CD8-positive, alpha-beta memory T cell (primary cell): ENCODE results near the gene KRTAP5-4. TPM values are rescaled to one million over a fixed set of nuclear protein-coding genes. Genes with fewer than 3 reads are reported as not detected.
A peak's percentile ranks its signal among the peaks of the same experiment; 100 is the strongest.
"Not testable (repeated sequence)": the region's sequence is repeated elsewhere in the genome, so short reads cannot be mapped to it uniquely, and the experiment has no call there.

Source experiments
- CTCF ChIA-PET: fragments of 350-600 bp; sonication (Branson Sonifier 250); formaldehyde crosslinking; loops from one replicate; lab custom pipeline; 2021; ENCODE audit warnings: antibody characterized with exemption; lab: Charles Lee
- POLR2A ChIA-PET: fragments of 350-600 bp; sonication (Branson Sonifier 250); formaldehyde crosslinking; loops from one replicate; lab custom pipeline; 2021; ENCODE audit warnings: antibody characterized with exemption; lab: Charles Lee
- DNase-seq, 5 donors: peaks; one replicate each; pipeline versions ENCODE4 v3.0.0 to v3.0.0-alpha.2; 2020 to 2022; ENCODE audit warnings: mixed read lengths in 1 of 5
- H3K27ac ChIP-seq: one replicate; pipeline ENCODE4 v1.7.0; 2013; ENCODE audit warnings: low read depth, mild to moderate bottlenecking, low read length, moderate library complexity
- H3K27me3 ChIP-seq: 2 replicates; pipeline ENCODE4 v1.7.0; 2013; ENCODE audit warnings: low read length, mild to moderate bottlenecking; ENCODE audit not compliant: insufficient read depth, poor library complexity, severe bottlenecking
- H3K36me3 ChIP-seq: 2 replicates; pipeline ENCODE4 v1.7.0; 2013; ENCODE audit warnings: mild to moderate bottlenecking, low read length, moderate library complexity; ENCODE audit not compliant: insufficient read depth
- H3K4me1 ChIP-seq: 2 replicates; pipeline ENCODE4 v1.7.0; 2013; ENCODE audit warnings: mild to moderate bottlenecking, low read length, moderate library complexity; ENCODE audit not compliant: insufficient read depth
- H3K4me3 ChIP-seq: 2 replicates; pipeline ENCODE4 v1.7.0; 2013; ENCODE audit warnings: mild to moderate bottlenecking, low read length
- H3K9me3 ChIP-seq: 2 replicates; pipeline ENCODE4 v1.7.0; 2013; ENCODE audit warnings: mild to moderate bottlenecking, low read length
- H3K27ac Mint-ChIP-seq, 8 donors: one replicate each; pipeline ENCODE4 v1.8.0; 2020 to 2021; ENCODE audit warnings: mixed read lengths in 8 of 8, mild to moderate bottlenecking in 6 of 8, inconsistent platforms in 3 of 8, moderate library complexity in 3 of 8
- H3K27me3 Mint-ChIP-seq, 2 donors: one replicate each; pipeline ENCODE4 v1.8.0; 2020 to 2021; ENCODE audit warnings: mixed read lengths in 2 of 2, mild to moderate bottlenecking in 1 of 2, moderate library complexity in 1 of 2
- H3K36me3 Mint-ChIP-seq, 3 donors: one replicate each; pipeline ENCODE4 v1.8.0; 2020 to 2021; ENCODE audit warnings: mixed read lengths in 3 of 3, inconsistent platforms in 1 of 3, mild to moderate bottlenecking in 1 of 3
- H3K4me1 Mint-ChIP-seq, 3 donors: one replicate each; pipeline ENCODE4 v1.8.0; 2020 to 2021; ENCODE audit warnings: mixed read lengths in 3 of 3, inconsistent platforms in 1 of 3, mild to moderate bottlenecking in 1 of 3
- H3K4me3 Mint-ChIP-seq, 7 donors: one replicate each; pipeline ENCODE4 v1.8.0; 2020 to 2021; ENCODE audit warnings: mixed read lengths in 7 of 7, mild to moderate bottlenecking in 6 of 7, moderate library complexity in 4 of 7, inconsistent platforms in 2 of 7
- H3K9me3 Mint-ChIP-seq, 5 donors: one replicate each; pipeline ENCODE4 v1.8.0; 2020 to 2022; ENCODE audit warnings: mixed read lengths in 5 of 5, mild to moderate bottlenecking in 3 of 5, moderate library complexity in 2 of 5, inconsistent platforms in 1 of 5
- polyA plus RNA-seq: library from polyadenylated mRNA; unstranded; fragments of 300-500 nt; fragmentation: Illumina TruSeq; gene quantifications from one replicate; pipeline ENCODE4 v1.2.3, GENCODE V29; 2021
- total RNA-seq, 2 experiments: library from RNA; stranded (reverse); gene quantifications; one replicate each; pipeline ENCODE4 v1.2.3, GENCODE V29; 2021

KRTAP5-4 gene
- total and polyA plus RNA-seq, 3 experiments from 2014 or later = not detected

DNA sequence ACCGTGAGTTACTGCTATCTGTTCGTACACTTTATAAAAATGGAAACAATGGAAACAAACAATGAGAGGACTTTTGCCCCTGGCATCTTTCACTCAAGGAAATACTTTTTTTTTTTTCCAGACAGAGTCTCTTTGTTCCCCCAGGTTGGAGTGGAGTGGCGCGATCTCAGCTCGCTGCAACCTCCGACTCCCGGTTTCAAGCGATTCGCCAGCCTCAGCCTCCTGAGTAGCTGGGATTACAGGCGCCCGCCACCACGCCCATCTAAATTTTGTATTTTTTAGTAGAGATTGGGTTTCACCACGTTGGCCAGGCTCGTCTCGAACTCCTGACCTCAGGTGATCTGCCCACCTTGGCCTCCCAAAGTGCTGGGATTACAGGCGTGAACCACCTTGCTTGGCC is 46.2 kb downstream of the KRTAP5-4 start:
- H3K36me3 Mint-ChIP-seq, H3K27me3 Mint-ChIP-seq: not testable (repeated sequence)
- H3K4me3 Mint-ChIP-seq = peak overlapping the region; percentile 12 to 84 (median 63)

DNA sequence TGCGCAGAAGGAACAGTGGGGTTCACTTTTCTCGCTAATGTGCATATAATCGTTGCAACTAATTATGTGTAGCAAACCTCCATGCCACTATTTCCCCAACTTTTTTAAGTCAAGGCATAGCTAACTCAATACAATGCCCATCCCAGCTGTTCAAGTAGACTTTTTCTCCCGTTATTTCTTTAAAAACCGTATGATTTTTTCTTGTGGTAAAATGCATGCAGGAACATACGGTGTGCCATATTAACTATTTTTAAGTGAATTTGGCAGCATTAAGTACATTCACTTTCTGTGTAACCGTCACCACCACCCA is 47.0 kb downstream of the KRTAP5-4 start:
- Mint-ChIP-seq H3K27ac (peak overlapping the region in 5 of 8 donors; percentile 12 to 95 (median 29)), H3K4me1 (peaks cover 0 to 24% (median 8%) of the 10 kb centered on the region in 3 donors), H3K27me3 (no peaks in the 10 kb centered on the region), H3K9me3 (peaks cover 0 to 7% (median 3%) of the 10 kb centered on the region in 5 donors), H3K36me3 (peaks cover 0 to 5% (median 3%) of the 10 kb centered on the region in 3 donors), H3K4me3 (peak overlapping the region; percentile 49 to 86 (median 64))
- Histone ChIP-seq H3K4me3 (no peak overlapping the region), H3K4me1 (peaks cover 23% of the 10 kb centered on the region), H3K27me3 (peaks cover 4% of the 10 kb centered on the region), H3K9me3 (no peaks in the 10 kb centered on the region), H3K27ac (no peak overlapping the region), H3K36me3 (no peaks in the 10 kb centered on the region)
- ChIA-PET POLR2A (interaction anchor here (0.8 to 1.2 kb wide), 3 partner anchors 10 to 20 kb away, joined by 5 to 6 read pairs (median 5); partner anchors contain the start of gene KRTAP5-1), CTCF (interaction anchor here (0.5 to 13.9 kb wide), 26 partner anchors 9 to 375 kb away, joined by 3 to 152 read pairs (median 4); partner anchors contain the start of genes KRTAP5-1, KRTAP5-3 and TOLLIP)
- no peak for DNase-seq

More for the DNA sequence above, 46.2 kb downstream of the KRTAP5-4 start:
- peaks cover 14% of the 10 kb centered on the region for H3K4me1 ChIP-seq
- not testable (repeated sequence) for H3K4me3 ChIP-seq, H3K27ac ChIP-seq, H3K27me3 ChIP-seq, DNase-seq, H3K36me3 ChIP-seq, H3K9me3 ChIP-seq, H3K9me3 Mint-ChIP-seq
- ChIA-PET CTCF (interaction anchor here (1.1 to 13.9 kb wide), 10 partner anchors 12 to 375 kb away, joined by 3 to 152 read pairs (median 4); partner anchors contain the start of genes KRTAP5-3 and TOLLIP), POLR2A (interaction anchor here (0.7 kb wide), 1 partner anchor 111 kb away, joined by 3 read pairs; no protein-coding TSS in a partner anchor)
- peak overlapping the region in 3 of 8 donors; percentile 42 to 95 (median 43) for H3K27ac Mint-ChIP-seq
- peaks cover 0 to 15% (median 6%) of the 10 kb centered on the region in 3 donors for H3K4me1 Mint-ChIP-seq

DNA sequence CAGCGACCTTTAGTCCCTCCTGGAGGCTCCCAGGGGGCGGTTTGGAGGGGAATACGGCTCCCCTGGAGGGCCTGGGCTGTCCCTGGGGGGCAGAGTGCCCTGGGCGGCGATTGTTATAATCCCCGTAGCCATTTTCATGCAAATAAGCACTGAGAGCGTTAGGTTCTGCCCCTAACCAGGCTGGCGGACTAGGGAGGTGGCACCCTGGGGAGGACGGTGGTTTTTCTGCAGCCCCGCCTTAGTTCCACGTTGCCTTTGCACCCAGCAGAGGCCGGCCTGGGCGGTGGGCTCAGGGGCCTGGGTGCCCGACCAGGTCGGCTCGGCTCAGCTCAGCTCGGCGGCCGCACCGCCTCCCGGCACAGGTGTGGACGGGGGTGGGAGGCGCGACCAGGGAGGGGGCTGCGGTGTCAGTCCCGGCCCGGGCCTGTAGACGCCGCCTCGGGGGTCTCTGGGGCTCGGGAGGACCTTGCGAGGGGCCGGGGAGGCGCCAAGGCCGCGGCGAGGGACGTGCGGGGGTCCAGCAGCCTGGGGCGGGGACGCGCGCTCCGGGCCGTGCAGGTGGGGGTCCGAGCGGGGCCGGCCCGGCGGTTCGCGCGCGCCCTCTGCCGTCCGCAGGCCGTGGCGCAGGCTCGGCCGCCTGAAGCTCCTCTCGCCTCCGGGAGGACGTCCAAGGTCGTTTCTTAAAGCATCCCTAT is 47.6 kb downstream of the KRTAP5-4 start:
- Mint-ChIP-seq H3K4me1 (peaks cover 4 to 29% (median 11%) of the 10 kb centered on the region in 3 donors), H3K4me3 (peak overlapping the region; percentile 83 to 94 (median 84)), H3K9me3 (peaks cover 0 to 7% (median 3%) of the 10 kb centered on the region in 5 donors), H3K27me3 (no peaks in the 10 kb centered on the region), H3K36me3 (peaks cover 3 to 5% (median 3%) of the 10 kb centered on the region in 3 donors), H3K27ac (peak overlapping the region; percentile 87 to 98 (median 94))
- no peaks in the 10 kb centered on the region for H3K36me3 ChIP-seq
- peaks cover 28% of the 10 kb centered on the region for H3K4me1 ChIP-seq
- H3K9me3 ChIP-seq = no peaks in the 10 kb centered on the region
- H3K27me3 ChIP-seq = peaks cover 4% of the 10 kb centered on the region
- ChIA-PET POLR2A (interaction anchor here (0.8 to 1.3 kb wide), 4 partner anchors 11 to 21 kb away, joined by 5 to 7 read pairs (median 6); partner anchors contain the start of gene KRTAP5-1), CTCF (interaction anchor here (0.5 to 13.9 kb wide), 29 partner anchors 9 to 371 kb away, joined by 3 to 152 read pairs (median 4); partner anchors contain the start of genes KRTAP5-1, KRTAP5-3 and TOLLIP)
- peak; percentile 55 to 78 (median 64) for DNase-seq
- H3K27ac ChIP-seq = peak overlapping the region; percentile 76
- peak overlapping the region; percentile 59 for H3K4me3 ChIP-seq

- peaks cover 4% of the 10 kb centered on the region for H3K27me3 ChIP-seq
- ChIA-PET CTCF (interaction anchor here (0.9 to 13.9 kb wide), 16 partner anchors 8 to 371 kb away, joined by 3 to 152 read pairs (median 4); partner anchors contain the start of gene KRTAP5-1), POLR2A (interaction anchor here (0.6 to 1.3 kb wide), 3 partner anchors 14 to 265 kb away, joined by 3 to 7 read pairs (median 3); no protein-coding TSS in a partner anchor)
- H3K4me3 ChIP-seq = peak overlapping the region; percentile 59
- peaks cover 30% of the 10 kb centered on the region for H3K4me1 ChIP-seq
- Mint-ChIP-seq H3K36me3 (peaks cover 3 to 5% (median 3%) of the 10 kb centered on the region in 3 donors), H3K9me3 (peaks cover 0 to 6% (median 3%) of the 10 kb centered on the region in 5 donors), H3K27ac (peak overlapping the region; percentile 87 to 99 (median 94)), H3K27me3 (no peaks in the 10 kb centered on the region), H3K4me3 (peak overlapping the region; percentile 83 to 94 (median 84)), H3K4me1 (peaks cover 8 to 34% (median 14%) of the 10 kb centered on the region in 3 donors)
- DNase-seq = no peak
- no peaks in the 10 kb centered on the region for H3K36me3 ChIP-seq
- peak overlapping the region; percentile 76 for H3K27ac ChIP-seq
- no peaks in the 10 kb centered on the region for H3K9me3 ChIP-seq
These were observed 48.1 kb downstream of the KRTAP5-4 start for GRCh38 chr11:1573903-1574237.

DNA sequence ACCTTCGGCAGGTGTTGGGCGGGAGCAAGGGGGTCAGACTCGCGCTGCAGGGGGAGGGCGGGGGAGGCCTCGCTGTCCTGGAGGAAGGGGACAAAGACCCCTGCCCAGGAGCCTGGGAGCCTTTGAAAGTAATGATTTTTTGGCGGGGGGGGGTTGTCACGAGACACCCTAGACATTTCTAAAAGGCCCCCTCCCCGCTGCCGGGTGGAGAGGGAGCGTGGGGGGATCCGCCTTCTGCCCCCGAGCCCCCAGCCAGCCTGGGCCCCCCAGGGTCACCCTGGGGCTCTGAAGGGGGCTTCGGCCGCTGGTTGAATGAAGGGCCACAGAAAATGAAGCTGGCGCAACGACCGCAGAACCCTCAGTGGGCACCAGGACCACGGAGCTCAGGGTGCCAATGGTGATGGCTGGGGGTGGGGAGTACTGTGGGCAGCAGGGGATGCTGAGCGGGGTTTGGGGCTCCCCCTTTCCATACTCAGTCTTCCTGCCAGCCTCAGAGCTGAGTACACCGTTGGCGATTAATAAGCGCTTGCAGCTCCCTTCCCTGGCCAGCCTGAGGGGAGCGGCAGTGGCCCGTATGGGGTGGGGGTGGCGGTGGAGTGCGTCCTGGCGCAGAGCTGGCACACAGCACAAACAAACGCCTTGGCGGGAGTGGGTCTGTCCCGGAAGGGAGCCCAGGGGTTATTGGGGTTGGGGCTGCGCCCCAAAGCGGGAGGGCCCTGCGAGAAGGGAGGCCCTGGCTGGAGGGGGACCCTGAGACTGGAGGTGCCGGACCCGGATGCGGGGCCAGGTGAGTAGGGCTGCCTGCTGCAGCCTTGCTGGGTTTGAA is 48.6 kb downstream of the KRTAP5-4 start:
- H3K4me3 Mint-ChIP-seq = peak overlapping the region; percentile 83 to 94 (median 84)
- POLR2A ChIA-PET = interaction anchor here (0.6 to 1.3 kb wide), 5 partner anchors 12 to 264 kb away, joined by 3 to 7 read pairs (median 3); partner anchors contain the start of gene KRTAP5-1
- peak overlapping the region; percentile 76 for H3K27ac ChIP-seq

DNA sequence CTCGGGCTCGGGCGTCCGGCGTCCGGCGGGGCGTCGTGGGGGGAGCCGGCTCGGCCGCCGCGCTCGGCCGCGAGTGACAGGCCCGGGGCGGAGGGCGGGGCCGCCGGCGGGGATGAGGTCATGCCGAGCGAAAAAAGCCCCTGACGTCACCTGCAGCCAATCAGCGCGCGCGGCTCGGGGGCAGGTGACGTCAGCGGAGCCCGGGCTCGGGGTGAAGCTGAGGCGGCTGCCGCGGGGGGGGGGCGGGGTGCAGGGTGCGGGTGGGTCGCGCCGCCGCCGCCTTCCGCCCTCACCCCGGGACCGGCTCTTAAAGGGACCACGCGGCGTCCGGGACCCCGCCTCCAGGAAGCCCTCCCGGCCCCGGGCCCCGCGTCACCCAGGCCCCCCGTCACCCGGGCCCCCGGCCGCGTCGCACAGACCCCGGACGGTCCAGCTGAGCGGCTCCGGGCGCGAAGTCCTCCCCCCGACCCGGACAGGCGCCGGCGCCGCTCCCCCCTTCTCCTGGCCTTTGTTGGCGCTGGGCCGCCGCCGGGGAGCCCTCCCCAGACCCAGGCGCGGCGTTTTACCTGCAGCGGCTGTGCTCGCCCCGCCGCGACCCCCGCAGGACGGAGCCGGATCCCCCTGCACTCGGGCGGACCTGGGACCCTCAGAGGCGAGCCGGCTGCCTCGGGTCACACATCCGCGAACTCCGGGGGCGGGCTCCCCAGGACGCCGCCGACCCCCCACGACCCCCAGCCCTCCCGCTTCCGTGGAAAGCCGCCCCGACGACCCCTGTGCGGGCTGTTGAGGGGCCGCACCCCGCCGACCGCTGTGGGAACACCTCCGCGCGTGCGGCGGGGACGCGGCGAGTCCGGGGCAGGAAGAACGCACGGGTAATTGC is 49.5 kb downstream of the KRTAP5-4 start, which contains the start of gene DUSP8:
Gene DUSP8 (minus strand): TSS at position 75 of the 880 bp plus-strand sequence. CDS start 6,445 bp downstream, outside the sequence.
- no peaks in the 10 kb centered on the region for H3K9me3 ChIP-seq
- ChIA-PET CTCF (interaction anchor here (0.9 to 13.9 kb wide), 5 partner anchors 9 to 369 kb away, joined by 3 to 152 read pairs (median 15); no protein-coding TSS in a partner anchor), POLR2A (interaction anchor here (0.6 to 1.3 kb wide), 4 partner anchors 13 to 662 kb away, joined by 3 to 7 read pairs (median 4); partner anchors contain the start of genes CHID1 and KRTAP5-1)
- H3K4me1 ChIP-seq = peaks cover 35% of the 10 kb centered on the region
- Mint-ChIP-seq H3K27me3 (no peaks in the 10 kb centered on the region), H3K36me3 (peaks cover 0 to 3% (median 0%) of the 10 kb centered on the region in 3 donors), H3K27ac (peak within 1 kb of the TSS; percentile 87 to 99 (median 94)), H3K9me3 (no peaks in the 10 kb centered on the region), H3K4me3 (peak within 1 kb of the TSS; percentile 78 to 94 (median 84)), H3K4me1 (peaks cover 19 to 45% (median 22%) of the 10 kb centered on the region in 3 donors)
- peak; percentile 93 to 98 (median 96) for DNase-seq
- H3K27me3 ChIP-seq = peaks cover 4% of the 10 kb centered on the region
- H3K4me3 ChIP-seq = peak within 1 kb of the TSS; percentile 64
- no peaks in the 10 kb centered on the region for H3K36me3 ChIP-seq
- H3K27ac ChIP-seq = peak within 1 kb of the TSS; percentile 76

More for the DNA sequence above, 48.6 kb downstream of the KRTAP5-4 start:
- Histone ChIP-seq H3K4me1 (peaks cover 35% of the 10 kb centered on the region), H3K36me3 (no peaks in the 10 kb centered on the region), H3K4me3 (peak overlapping the region; percentile 59), H3K9me3 (no peaks in the 10 kb centered on the region), H3K27me3 (peaks cover 4% of the 10 kb centered on the region)
- Mint-ChIP-seq H3K27me3 (no peaks in the 10 kb centered on the region), H3K36me3 (peaks cover 3% of the 10 kb centered on the region in 3 donors), H3K4me1 (peaks cover 14 to 39% (median 19%) of the 10 kb centered on the region in 3 donors), H3K9me3 (peaks cover 0 to 1% (median 0%) of the 10 kb centered on the region in 5 donors), H3K27ac (peak overlapping the region; percentile 87 to 99 (median 94))
- peak; percentile 38 to 73 (median 44) for DNase-seq
- CTCF ChIA-PET = interaction anchor here (0.9 to 13.9 kb wide), 12 partner anchors 7 to 370 kb away, joined by 3 to 152 read pairs (median 4); no protein-coding TSS in a partner anchor
